SH-SY5Y (cell line): ENCODE results near the gene KRT31.

Source experiments
- GATA2 ChIP-seq: IDR thresholded peaks from 2 replicates; pipeline ENCODE4 v1.6.1; 2011; ENCODE audit warnings: mild to moderate bottlenecking, low read depth, low read length
- GATA3 ChIP-seq: IDR thresholded peaks from 2 replicates; pipeline ENCODE4 v1.6.1; 2011; ENCODE audit warnings: low read depth, mild to moderate bottlenecking, low read length, moderate library complexity

- no peak for TF ChIP-seq GATA2
- no peak for TF ChIP-seq GATA3
Observed at GRCh38 chr17:41419716-41420115, 22.3 kb upstream of the KRT31 start.
